Brain microvascular endothelial cell (primary cell): ENCODE measurements around the gene PELO.
A peak's percentile ranks its signal among the peaks of the same experiment; 100 is the strongest.

Experiments used
- DNase-seq: peaks from one replicate; pipeline ENCODE4 v3.0.0-alpha.2; 2020
- H3K27ac ChIP-seq: fragments of 250-450 bp; sonication (Bioruptor Pico); 2 replicates; pipeline ENCODE4 v1.5.1; 2020; ENCODE audit warnings: mild to moderate bottlenecking, moderate library complexity
- H3K27me3 ChIP-seq: fragments of 250-450 bp; sonication (Bioruptor Pico); replicated peaks from 2 replicates; pipeline ENCODE4 v1.5.1; 2020; ENCODE audit warnings: mild to moderate bottlenecking
- H3K36me3 ChIP-seq: fragments of 250-450 bp; sonication (Bioruptor Pico); replicated peaks from 2 replicates; pipeline ENCODE4 v1.5.1; 2020; ENCODE audit warnings: mild to moderate bottlenecking
- H3K4me3 ChIP-seq: 2 replicates; pipeline ENCODE4 v1.5.1; 2011; ENCODE audit warnings: low read depth, mild to moderate bottlenecking, control low read depth, low read length, moderate library complexity
- in situ Hi-C: cut with HindIII; loops from 2 replicates; pipeline ENCODE4 v1.10.0; 2017; ENCODE audit warnings: low sequenced_read_pairs, low pct_ligation_motif_present
- TF ChIP-seq, protein P1 (sequence below): IDR thresholded peaks from 2 replicates; pipeline ENCODE4 v1.5.1; 2011; ENCODE audit warnings: low read depth, mild to moderate bottlenecking, moderate library complexity, low read length, control low read depth, inconsistent platforms; ENCODE audit errors: missing control alignments

Gene PELO

GRCh38 chr5:52831786-52832511, 44.2 kb downstream of the PELO start:
- Histone ChIP-seq H3K27ac (no peak overlapping the region), H3K4me3 (no peak overlapping the region), H3K27me3 (no peaks in the 10 kb centered on the region), H3K36me3 (no peaks in the 10 kb centered on the region)
- DNase-seq = no peak
- TF ChIP-seq, protein P1, sequence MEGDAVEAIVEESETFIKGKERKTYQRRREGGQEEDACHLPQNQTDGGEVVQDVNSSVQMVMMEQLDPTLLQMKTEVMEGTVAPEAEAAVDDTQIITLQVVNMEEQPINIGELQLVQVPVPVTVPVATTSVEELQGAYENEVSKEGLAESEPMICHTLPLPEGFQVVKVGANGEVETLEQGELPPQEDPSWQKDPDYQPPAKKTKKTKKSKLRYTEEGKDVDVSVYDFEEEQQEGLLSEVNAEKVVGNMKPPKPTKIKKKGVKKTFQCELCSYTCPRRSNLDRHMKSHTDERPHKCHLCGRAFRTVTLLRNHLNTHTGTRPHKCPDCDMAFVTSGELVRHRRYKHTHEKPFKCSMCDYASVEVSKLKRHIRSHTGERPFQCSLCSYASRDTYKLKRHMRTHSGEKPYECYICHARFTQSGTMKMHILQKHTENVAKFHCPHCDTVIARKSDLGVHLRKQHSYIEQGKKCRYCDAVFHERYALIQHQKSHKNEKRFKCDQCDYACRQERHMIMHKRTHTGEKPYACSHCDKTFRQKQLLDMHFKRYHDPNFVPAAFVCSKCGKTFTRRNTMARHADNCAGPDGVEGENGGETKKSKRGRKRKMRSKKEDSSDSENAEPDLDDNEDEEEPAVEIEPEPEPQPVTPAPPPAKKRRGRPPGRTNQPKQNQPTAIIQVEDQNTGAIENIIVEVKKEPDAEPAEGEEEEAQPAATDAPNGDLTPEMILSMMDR = no peak
- in situ Hi-C loops = no loop called here

GRCh38 chr5:52834320-52834719, 46.6 kb downstream of the PELO start:
- Histone ChIP-seq H3K27me3 (no peaks in the 10 kb centered on the region), H3K4me3 (no peak overlapping the region), H3K36me3 (no peaks in the 10 kb centered on the region), H3K27ac (no peak overlapping the region)
- TF ChIP-seq, protein P1 = no peak
- no peak for DNase-seq
- in situ Hi-C loops = no loop called here

- in situ Hi-C loops = no loop called here
Measured at GRCh38 chr5:52837068-52837467, 49.4 kb downstream of the PELO start.

More at GRCh38 chr5:52837068-52837467, 49.4 kb downstream of the PELO start:
- Histone ChIP-seq H3K27me3 (no peaks in the 10 kb centered on the region), H3K4me3 (peak overlapping the region; percentile 34), H3K27ac (peak overlapping the region; percentile 93), H3K36me3 (no peaks in the 10 kb centered on the region)
- TF ChIP-seq, protein P1 = peak; percentile 46
- DNase-seq = peak; percentile 69
